Measurements from ENCODE around the gene TLR1. TPM values are rescaled to one million over a fixed set of nuclear protein-coding genes. Genes with fewer than 3 reads are reported as not detected.

Gene TLR1
- polyA plus RNA-seq, 1 donor from 2014 or later, result not detected

DNA sequence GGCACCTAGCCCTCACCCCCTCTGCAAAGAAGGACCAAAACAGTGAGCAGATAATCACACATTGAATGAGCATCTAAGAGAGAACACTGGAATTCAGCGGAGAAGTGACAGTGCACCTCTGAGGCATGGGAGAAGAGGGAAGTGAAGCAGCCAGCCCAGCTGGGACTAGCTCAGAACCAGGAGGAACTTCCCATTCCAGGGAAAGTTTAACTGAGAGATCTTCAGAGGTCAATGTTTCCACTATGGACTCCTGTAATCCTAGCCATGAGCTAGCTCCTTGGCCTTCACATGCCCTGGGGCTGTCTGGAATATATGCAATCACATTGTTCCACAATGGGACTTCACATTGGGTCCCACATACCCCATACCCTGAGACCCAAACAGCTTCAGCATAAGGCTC lies 27.6 kb upstream of the TLR1 start:
- TF ChIP-seq MXI1 (conservative IDR thresholded peaks at IDR 0.05; ENCODE audit: poor library complexity, severe bottlenecking), result no peak
- no peak for TF ChIP-seq RAD21 (conservative IDR thresholded peaks at IDR 0.05)
- TF ChIP-seq, protein P1, sequence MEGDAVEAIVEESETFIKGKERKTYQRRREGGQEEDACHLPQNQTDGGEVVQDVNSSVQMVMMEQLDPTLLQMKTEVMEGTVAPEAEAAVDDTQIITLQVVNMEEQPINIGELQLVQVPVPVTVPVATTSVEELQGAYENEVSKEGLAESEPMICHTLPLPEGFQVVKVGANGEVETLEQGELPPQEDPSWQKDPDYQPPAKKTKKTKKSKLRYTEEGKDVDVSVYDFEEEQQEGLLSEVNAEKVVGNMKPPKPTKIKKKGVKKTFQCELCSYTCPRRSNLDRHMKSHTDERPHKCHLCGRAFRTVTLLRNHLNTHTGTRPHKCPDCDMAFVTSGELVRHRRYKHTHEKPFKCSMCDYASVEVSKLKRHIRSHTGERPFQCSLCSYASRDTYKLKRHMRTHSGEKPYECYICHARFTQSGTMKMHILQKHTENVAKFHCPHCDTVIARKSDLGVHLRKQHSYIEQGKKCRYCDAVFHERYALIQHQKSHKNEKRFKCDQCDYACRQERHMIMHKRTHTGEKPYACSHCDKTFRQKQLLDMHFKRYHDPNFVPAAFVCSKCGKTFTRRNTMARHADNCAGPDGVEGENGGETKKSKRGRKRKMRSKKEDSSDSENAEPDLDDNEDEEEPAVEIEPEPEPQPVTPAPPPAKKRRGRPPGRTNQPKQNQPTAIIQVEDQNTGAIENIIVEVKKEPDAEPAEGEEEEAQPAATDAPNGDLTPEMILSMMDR (IDR thresholded peaks at IDR 0.05; ENCODE audit: poor library complexity, severe bottlenecking), result no peak
- TF ChIP-seq, protein P2, sequence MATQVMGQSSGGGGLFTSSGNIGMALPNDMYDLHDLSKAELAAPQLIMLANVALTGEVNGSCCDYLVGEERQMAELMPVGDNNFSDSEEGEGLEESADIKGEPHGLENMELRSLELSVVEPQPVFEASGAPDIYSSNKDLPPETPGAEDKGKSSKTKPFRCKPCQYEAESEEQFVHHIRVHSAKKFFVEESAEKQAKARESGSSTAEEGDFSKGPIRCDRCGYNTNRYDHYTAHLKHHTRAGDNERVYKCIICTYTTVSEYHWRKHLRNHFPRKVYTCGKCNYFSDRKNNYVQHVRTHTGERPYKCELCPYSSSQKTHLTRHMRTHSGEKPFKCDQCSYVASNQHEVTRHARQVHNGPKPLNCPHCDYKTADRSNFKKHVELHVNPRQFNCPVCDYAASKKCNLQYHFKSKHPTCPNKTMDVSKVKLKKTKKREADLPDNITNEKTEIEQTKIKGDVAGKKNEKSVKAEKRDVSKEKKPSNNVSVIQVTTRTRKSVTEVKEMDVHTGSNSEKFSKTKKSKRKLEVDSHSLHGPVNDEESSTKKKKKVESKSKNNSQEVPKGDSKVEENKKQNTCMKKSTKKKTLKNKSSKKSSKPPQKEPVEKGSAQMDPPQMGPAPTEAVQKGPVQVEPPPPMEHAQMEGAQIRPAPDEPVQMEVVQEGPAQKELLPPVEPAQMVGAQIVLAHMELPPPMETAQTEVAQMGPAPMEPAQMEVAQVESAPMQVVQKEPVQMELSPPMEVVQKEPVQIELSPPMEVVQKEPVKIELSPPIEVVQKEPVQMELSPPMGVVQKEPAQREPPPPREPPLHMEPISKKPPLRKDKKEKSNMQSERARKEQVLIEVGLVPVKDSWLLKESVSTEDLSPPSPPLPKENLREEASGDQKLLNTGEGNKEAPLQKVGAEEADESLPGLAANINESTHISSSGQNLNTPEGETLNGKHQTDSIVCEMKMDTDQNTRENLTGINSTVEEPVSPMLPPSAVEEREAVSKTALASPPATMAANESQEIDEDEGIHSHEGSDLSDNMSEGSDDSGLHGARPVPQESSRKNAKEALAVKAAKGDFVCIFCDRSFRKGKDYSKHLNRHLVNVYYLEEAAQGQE (IDR thresholded peaks at IDR 0.05; ENCODE audit: borderline replicate concordance), result no peak
- TF ChIP-seq EP300 (conservative IDR thresholded peaks at IDR 0.05; ENCODE audit: poor library complexity, severe bottlenecking), result no peak
- TF ChIP-seq EZH2 (IDR thresholded peaks at IDR 0.05; ENCODE audit: borderline replicate concordance, insufficient read depth, low read length, poor library complexity, severe bottlenecking), result no peak
- TF ChIP-seq POLR2AphosphoS5 (IDR thresholded peaks at IDR 0.05), result no peak
- no peak for TF ChIP-seq SMC3 (conservative IDR thresholded peaks at IDR 0.05; ENCODE audit: poor library complexity)
- TF ChIP-seq TAF1 (IDR thresholded peaks at IDR 0.05; ENCODE audit: low read depth), result no peak
- no peaks in the 10 kb centered on the region for H3K27me3 ChIP-seq (ENCODE audit: insufficient read depth, low read depth, low read length)
- no peak overlapping the region for H3K4me3 ChIP-seq (ENCODE audit: low read length)
- no peaks in the 10 kb centered on the region for H4K20me1 ChIP-seq (ENCODE audit: insufficient read depth)
- no peaks in the 10 kb centered on the region for H3K36me3 ChIP-seq (ENCODE audit: insufficient read depth, low read length)
- no peaks in the 10 kb centered on the region for H3K9me3 ChIP-seq (ENCODE audit: low read length)
- H3F3A ChIP-seq (ENCODE audit: insufficient read depth, low read length, poor library complexity, severe bottlenecking), result no peaks in the 10 kb centered on the region
- H2AFZ ChIP-seq (ENCODE audit: low read depth, low read length), result no peak overlapping the region
- H3K4me2 ChIP-seq (ENCODE audit: low read length), result no peak overlapping the region
- H3K9ac ChIP-seq (ENCODE audit: low read length), result no peak overlapping the region
- no peak overlapping the region for H3K27ac ChIP-seq (ENCODE audit: low read length)
- no peaks in the 10 kb centered on the region for H3K9me2 ChIP-seq (ENCODE audit: insufficient read depth, low read length)
- no peaks in the 10 kb centered on the region for H3K79me2 ChIP-seq (replicated peaks; ENCODE audit: insufficient read depth, low read length)

DNA sequence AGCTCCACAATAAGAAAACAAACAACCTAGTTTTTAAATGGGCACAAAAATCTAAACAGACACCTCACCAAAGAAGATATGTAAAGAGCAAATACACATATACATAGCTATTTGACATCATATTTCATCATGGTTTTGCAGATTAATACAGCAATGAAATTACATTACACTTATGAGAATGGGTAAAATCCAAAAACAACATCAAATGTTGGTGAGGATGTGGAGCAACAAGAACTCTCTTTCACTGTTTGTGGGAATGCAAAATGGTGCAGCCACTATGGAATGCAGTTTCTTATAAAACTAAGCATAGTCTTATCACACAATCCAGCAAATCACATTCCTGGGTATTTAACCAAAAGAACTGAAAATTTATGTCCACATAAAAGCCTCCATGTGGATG lies 27.1 kb upstream of the TLR1 start:
- H3K9me2 ChIP-seq (ENCODE audit: insufficient read depth, low read length), result no peaks in the 10 kb centered on the region
- no peaks in the 10 kb centered on the region for H3K27me3 ChIP-seq (ENCODE audit: insufficient read depth, low read depth, low read length)
- no peak for TF ChIP-seq EZH2 (IDR thresholded peaks at IDR 0.05; ENCODE audit: borderline replicate concordance, insufficient read depth, low read length, poor library complexity, severe bottlenecking)
- TF ChIP-seq SMC3 (conservative IDR thresholded peaks at IDR 0.05; ENCODE audit: poor library complexity), result no peak
- TF ChIP-seq, protein P1 (IDR thresholded peaks at IDR 0.05; ENCODE audit: poor library complexity, severe bottlenecking), result no peak

More for the DNA sequence above, 27.1 kb upstream of the TLR1 start:
- Histone ChIP-seq H3K9ac (ENCODE audit: low read length) (no peak overlapping the region), H3K9me3 (ENCODE audit: low read length) (no peaks in the 10 kb centered on the region), H4K20me1 (ENCODE audit: insufficient read depth) (no peaks in the 10 kb centered on the region), H3K27ac (ENCODE audit: low read length) (no peak overlapping the region), H3K36me3 (ENCODE audit: insufficient read depth, low read length) (no peaks in the 10 kb centered on the region), H3K4me3 (ENCODE audit: low read length) (no peak overlapping the region), H3K79me2 (replicated peaks; ENCODE audit: insufficient read depth, low read length) (no peaks in the 10 kb centered on the region), H3K4me2 (ENCODE audit: low read length) (no peak overlapping the region), H3F3A (ENCODE audit: insufficient read depth, low read length, poor library complexity, severe bottlenecking) (no peaks in the 10 kb centered on the region), H2AFZ (ENCODE audit: low read depth, low read length) (no peak overlapping the region)

All from neural cell (in vitro differentiated cells).